Omental fat pad (tissue), 4 donors: ENCODE results near the gene SEZ6. TPM values are rescaled to one million over a fixed set of nuclear protein-coding genes. Genes with fewer than 3 reads are reported as not detected.

ENCODE experiments used
- ATAC-seq: fragments of 150-250 bp; one replicate; pipeline ENCODE4 v1.9.1; 2016; ENCODE audit warnings: mild to moderate bottlenecking, moderate library complexity; ENCODE audit not compliant: low FRiP score
- DNase-seq: peaks from one replicate; pipeline ENCODE4 v3.0.0-alpha.2; 2019; ENCODE audit warnings: low spot score
- total RNA-seq, 4 donors: library from RNA; depleted of rRNA; stranded (reverse); fragments of >200 nt; gene quantifications; one replicate each; pipeline ENCODE4 v1.1.0, GENCODE V29; 2016
- TF ChIP-seq, protein P1 (sequence below), 3 donors: fragments of 450-650 bp; IDR thresholded peaks; one replicate each; pipeline ENCODE4 v1.5.1; 2016 to 2017; ENCODE audit warnings: antibody characterized with exemption in 3 of 3, mild to moderate bottlenecking in 3 of 3, moderate library complexity in 2 of 3

SEZ6 gene
- total RNA-seq, 4 donors from 2014 or later, result not detected

DNA sequence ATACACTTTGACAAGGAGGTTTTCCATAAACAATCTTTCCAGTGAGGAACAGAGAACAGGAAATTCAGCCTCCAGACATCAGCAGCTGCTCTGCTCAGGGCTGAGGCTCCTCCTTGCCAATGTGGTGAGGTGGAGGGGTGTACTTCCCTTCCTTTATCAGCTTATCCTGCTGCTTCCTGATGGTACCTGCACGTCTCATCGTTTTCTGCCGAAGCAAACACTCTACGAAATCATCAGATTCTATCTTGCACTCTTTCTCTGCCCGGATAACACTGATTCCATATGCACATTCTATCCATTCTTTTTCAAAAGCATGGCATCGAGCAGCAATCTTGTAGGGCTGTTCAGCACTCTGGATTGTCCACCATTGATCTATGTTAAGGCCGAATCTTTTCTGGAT, 15.4 kb upstream of the SEZ6 start:
- ATAC-seq (no peak), DNase-seq (no peak)
- TF ChIP-seq, protein P1, sequence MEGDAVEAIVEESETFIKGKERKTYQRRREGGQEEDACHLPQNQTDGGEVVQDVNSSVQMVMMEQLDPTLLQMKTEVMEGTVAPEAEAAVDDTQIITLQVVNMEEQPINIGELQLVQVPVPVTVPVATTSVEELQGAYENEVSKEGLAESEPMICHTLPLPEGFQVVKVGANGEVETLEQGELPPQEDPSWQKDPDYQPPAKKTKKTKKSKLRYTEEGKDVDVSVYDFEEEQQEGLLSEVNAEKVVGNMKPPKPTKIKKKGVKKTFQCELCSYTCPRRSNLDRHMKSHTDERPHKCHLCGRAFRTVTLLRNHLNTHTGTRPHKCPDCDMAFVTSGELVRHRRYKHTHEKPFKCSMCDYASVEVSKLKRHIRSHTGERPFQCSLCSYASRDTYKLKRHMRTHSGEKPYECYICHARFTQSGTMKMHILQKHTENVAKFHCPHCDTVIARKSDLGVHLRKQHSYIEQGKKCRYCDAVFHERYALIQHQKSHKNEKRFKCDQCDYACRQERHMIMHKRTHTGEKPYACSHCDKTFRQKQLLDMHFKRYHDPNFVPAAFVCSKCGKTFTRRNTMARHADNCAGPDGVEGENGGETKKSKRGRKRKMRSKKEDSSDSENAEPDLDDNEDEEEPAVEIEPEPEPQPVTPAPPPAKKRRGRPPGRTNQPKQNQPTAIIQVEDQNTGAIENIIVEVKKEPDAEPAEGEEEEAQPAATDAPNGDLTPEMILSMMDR (IDR thresholded peaks at IDR 0.05), result no peak

DNA sequence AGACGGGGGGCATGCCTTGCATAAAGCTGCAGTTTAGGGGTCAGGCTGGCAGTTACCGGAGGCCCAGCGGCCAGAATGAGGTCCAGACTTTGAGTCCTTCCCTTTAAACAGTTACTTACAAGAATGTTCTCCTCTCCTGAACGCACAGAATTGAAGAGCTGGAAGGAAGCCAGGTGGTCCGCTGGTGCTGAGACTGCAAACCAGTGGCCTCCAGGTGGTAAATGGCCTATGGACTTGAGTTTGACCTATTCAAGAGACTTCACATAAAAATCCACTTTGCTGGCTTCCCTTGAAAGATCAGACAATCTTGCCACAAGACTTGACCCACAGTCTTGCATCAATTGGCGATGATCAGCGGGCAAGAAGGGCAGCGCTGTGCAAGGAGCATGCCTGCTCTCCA, 14.7 kb upstream of the SEZ6 start:
- DNase-seq (no peak), ATAC-seq (no peak)
- TF ChIP-seq, protein P1 (IDR thresholded peaks at IDR 0.05), result no peak

DNA sequence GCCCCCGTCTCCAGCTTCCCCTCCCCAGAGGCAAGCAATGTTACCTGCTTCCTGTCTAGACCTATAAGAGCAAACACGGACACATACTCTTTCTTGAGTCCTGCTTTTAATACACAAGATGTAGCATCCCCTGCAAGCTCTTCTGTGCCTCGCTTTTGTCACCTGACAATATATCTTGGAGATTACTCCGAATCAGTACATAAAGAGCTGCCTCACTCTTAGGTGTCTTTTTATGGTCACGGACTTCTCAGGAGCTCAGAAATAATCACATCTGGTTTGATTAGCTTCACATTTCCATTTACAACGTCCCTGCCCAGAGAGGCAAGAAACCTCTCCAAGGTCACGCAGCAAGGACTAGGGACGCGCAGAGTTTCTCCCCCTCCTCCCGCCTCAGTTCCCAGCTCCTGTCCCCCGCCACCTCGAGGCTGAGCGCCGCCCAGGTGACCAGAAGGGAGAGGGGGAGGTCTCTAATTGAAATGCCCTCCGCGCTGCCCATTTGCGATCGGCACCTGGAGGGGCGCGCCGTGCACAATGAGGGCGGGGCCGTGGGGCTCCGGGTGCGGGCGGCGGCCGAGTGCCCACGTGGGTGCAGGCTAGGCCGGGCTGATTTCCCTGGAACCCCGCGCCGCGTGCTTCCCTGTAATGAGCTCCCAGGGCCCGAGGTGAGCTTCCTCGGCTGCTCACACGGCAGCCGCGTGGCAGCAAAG, 13.8 kb upstream of the SEZ6 start:
- TF ChIP-seq, protein P1 (IDR thresholded peaks at IDR 0.05), result no peak
- DNase-seq, result no peak
- peak; percentile 24 for ATAC-seq

DNA sequence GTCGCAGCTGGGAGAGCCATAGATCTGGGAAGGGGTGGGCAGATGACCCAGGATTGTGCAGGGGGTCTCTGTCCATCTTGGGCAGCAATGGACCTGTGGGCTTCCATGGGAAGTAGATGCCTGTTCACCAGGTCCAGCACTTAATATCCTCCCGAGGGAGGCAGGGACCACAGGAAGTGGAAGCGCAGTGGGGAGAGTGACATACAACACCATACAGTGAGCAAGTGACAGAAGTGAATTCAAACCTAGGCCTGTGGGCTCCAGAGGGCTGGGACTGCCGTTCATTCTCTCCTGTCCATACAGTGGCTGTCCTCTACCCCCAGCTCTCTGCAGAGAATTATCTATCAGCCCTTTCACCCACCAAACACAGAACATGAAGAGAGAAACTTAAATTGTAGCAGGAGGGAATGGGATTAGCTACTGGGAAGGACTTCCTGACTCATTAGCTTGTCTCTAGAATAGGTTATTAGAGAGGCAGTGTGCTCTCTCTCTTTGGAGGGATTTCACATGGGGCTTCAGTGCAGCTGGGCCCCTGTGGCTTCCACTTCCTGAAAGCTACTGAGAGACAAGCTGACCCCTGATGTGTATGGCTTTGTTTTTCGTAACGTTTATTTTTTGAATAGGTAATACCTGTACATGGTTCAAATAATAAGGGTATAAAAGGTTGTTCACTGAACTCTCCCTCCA, 13.1 kb upstream of the SEZ6 start:
- TF ChIP-seq, protein P1 (IDR thresholded peaks at IDR 0.05), result no peak
- DNase-seq (no peak), ATAC-seq (no peak)

DNA sequence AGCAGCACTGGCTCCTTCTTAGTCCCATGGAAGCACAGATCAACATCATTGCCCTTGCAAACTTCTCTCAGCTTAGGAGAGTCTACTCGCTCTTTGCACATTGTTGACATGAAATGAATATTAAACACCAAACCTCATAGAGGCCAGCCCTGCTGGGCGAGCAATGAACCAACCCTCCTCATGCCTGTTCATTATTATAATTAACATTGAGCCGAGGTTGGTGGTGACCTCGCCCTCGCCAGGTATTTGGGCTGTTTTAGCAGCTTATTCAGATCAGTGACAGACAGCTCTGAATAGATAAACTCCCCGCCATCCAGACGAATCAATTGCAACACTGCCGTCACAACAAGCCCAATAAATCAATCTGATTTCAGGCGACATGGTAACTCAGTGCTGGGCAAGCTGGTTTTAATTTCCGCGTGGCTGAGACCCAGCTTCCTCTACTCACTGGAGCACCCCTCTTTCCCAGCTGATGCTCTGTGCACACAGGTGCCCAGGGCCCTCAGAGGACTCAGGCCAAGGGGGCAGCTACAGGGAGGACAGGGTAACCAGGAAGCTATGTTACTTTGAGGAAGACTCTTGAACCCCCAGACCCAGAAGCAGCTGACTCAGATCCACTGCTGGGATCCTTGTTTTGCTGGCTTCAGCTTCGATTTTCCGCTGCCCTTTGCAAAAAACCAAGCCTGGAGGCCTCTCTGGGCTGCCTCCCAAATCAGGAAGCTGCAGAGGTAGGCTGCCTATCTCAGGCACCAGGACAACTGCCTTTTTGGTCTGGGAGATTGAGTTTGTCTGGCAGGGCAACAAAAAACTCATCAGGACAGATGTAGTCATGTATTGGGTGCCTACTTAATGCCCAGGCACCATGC, 10.7 kb upstream of the SEZ6 start:
- TF ChIP-seq, protein P1 (IDR thresholded peaks at IDR 0.05), result no peak
- DNase-seq, result no peak
- ATAC-seq, result no peak

DNA sequence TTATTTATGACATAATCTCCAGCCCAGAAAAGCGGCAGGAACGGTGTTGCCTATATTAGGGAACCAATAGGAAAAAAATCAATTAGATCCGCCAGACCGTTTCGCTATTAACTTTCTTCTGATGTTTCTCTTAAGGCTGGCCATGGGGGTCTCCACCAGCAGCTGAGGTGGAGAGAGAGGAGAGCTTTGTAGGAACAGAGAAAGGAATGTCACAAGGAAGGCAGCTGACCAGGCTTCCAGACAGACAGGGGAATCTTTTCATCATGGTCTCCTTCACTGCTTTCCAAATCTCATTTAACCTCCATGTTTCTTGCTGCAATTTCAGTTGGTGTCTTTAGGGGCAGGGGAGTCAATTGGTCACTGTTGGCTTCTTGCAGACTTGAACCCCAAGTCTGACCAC, 8.9 kb upstream of the SEZ6 start:
- DNase-seq, result no peak
- no peak for ATAC-seq
- TF ChIP-seq, protein P1 (IDR thresholded peaks at IDR 0.05), result no peak
